HG03095 (cell line): ENCODE results near the gene PHLDB1.

Source experiments
- ATAC-seq: cut with Tn5 transposase; IDR thresholded peaks from one replicate; pipeline ENCODE4 v1.9.1; 2021; ENCODE audit warnings: moderate library complexity; ENCODE audit not compliant: unreplicated experiment

The PHLDB1 gene

DNA sequence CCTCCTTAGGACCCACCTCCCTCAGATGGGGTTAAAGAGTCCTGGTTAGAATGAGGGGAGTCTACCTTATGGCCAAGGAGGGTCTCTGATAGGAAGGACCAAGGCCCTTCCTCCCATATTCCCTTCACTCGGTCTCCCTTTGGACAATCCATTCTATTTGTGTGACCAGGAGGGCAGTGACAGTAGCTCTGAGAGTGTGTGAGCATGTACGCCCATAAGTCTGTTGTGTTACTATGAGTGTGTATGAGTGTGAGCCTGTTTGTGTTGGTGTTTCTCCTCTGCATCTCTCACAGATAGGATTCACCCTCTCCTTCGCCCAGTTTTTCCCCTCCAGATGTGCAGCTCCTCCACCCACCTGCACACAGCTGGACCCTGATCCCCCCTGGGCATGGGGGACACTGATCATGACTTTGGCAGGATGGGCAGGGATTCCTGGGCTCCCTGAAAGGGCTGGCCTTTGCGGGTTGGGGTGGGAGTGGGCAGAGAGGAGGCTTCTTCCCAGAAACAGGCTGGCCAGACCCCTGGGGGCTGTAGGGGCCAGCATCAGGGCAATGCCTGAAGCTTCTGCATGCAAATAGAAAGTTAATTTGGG, 14.5 kb downstream of the PHLDB1 start:
- ATAC-seq = no peak

DNA sequence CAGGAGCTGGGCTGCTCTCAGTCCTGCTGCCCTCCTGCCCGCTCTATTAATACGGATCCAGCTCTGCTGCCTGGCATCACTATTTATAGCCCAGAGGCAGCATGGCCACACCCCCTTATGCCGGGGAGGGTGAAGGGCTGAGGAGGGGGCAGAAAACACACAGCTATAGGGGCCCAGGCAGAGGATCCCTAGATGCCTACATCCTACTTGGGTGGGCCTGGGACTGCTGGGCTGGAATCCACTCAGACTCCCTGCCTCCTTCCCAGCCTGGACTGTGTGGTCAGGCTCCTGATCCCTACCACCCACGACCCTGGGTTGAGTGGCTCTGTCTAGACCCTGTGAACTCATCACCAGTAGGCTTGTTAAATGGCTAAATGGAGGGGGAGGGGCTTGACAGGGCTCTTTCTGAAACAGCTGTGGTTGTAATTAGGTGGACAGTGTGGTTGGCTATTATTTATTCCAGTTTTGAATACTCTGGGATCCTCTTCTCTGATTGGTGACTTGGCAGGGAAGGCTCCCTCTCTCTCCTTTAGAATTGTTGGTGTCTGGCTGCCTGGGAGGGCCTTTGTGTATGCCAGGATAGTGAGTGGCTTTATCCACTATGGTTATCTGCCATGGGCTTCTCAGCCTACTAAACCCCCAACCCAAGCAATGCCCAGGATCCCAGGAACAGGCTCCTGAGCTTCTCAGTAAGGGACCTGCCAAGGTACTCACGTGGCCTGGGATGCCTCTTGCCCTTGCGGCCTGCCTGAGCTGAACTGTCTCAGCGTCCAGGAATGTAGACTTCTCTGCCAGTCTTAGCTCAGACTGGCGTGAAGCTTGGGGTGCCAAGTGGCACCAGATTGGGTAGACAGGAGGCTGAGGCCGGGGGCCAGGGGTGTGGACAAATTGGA, 15.2 kb downstream of the PHLDB1 start:
- no peak for ATAC-seq

- ATAC-seq = no peak
These were observed 15.8 kb downstream of the PHLDB1 start for GRCh38 chr11:118623269-118623655.

GRCh38 chr11:118625036-118625690, 17.7 kb downstream of the PHLDB1 start:
- ATAC-seq = no peak

GRCh38 chr11:118625976-118626375, 18.6 kb downstream of the PHLDB1 start:
- ATAC-seq = no peak

DNA sequence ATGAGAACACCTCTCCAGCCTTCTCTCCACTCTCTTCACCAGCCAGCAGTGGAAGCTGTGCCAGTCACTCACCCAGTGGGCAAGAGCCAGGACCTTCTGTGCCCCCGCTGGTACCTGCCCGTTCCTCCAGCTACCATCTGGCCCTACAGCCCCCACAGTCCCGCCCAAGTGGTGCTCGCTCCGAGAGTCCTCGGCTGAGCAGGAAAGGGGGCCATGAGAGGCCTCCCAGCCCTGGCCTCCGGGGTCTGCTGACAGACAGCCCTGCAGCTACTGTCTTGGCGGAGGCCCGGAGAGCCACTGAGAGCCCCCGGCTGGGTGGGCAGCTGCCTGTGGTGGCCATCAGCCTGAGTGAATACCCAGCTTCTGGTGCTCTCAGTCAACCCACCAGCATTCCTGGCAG, 20.2 kb downstream of the PHLDB1 start:
- no peak for ATAC-seq

DNA sequence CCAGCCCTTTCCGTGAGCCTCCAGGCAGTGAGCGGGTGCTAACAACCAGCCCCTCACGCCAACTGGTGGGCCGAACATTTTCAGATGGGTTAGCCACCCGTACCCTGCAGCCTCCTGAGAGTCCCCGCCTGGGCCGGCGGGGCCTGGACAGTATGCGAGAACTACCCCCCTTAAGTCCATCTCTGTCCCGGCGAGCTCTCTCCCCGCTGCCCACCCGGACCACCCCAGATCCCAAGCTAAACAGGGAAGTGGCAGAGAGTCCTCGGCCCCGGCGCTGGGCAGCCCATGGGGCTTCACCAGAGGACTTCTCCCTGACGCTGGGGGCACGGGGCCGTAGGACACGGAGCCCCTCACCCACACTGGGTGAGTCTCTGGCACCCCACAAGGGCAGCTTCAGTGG, 20.6 kb downstream of the PHLDB1 start:
- no peak for ATAC-seq

DNA sequence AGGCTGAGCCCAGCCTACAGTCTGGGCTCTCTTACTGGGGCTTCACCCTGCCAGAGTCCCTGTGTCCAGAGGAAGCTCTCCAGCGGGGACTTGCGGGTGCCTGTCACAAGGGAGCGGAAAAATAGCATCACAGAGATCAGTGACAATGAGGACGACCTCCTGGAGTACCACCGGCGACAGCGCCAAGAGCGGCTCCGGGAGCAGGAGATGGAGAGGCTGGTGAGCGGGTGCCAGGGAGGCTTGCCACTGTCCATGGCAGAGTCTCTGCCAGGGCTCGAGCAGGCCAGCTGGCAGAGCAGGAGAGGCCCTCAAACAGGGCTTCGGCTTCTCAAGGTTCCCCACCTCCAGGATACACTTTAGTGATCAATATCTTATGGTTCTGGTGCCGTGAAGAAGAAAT, 21.0 kb downstream of the PHLDB1 start:
- no peak for ATAC-seq

DNA sequence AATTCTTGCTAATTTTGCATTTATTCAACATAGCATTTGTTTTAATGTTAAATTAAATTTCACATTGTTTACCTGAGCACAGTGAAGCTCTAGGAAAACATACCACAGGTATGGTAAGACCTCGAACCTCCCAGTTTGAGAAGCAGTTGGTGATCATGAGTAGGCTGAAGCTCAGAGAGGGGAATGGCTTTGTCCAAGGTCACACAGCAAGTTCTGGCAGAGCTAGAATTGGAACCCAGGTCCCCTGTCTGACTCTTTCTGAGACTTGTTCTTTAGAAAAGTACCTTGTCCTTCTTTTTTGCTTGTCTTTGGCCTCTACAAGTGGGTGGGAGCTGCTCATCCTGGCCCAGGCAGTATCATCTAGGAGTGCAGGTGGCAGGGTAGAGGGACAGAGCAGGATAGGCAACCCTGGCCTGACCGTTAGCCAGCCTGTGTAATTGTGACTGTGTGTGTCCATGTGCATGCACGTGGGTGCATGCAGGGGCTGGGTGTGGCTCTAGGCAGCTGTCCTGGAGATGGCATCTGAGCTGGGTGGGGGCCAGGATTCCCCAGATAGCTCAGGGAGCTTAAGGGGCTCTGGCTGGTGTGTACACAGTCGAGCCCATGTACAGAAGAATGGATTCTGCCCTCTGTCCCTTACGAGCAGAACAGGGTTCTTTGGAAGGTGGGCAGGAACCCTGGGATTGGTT, 21.6 kb downstream of the PHLDB1 start:
- no peak for ATAC-seq

DNA sequence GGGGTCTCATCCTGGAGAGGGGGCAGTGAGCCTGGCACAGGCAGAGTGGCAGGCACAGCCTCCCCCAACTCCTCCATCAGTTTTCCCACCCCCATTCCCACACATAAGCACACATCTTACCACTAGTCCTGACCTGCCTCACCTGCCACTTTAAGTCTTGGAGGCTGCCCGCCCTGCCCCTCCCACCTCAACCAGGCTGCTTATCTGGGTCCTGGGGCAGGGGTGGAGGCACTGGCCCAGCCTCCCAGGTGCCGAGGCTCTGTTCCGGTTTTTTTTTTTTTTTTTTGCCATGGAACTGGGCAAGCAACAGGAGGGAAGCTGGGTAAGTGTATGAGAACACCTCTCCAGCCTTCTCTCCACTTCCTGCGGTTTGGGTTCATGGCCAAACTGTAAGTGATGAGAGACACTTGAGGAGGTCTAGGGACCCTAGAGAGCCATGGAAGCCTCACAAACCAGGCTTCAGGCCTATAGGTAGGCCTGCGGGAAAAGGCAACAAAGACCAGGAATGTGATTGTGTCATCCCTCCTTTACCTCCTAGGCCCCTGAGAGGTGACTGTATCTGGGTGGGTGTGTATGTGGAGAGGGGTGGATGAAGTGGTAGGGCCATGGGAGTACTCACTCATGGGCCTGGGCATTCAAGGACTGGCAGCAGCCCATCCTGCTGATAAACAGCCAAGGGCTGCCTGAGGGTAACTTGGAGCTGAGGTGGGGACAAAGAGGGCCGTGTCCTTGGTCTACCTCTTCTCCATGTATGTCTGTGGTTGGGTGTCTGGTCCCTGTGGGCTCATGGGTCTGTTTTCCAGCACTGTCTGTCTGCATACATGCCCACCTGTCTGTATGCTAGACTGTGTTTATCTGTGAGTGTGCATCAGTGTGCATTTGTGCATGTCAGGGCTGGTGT, 22.6 kb downstream of the PHLDB1 start:
- no peak for ATAC-seq

DNA sequence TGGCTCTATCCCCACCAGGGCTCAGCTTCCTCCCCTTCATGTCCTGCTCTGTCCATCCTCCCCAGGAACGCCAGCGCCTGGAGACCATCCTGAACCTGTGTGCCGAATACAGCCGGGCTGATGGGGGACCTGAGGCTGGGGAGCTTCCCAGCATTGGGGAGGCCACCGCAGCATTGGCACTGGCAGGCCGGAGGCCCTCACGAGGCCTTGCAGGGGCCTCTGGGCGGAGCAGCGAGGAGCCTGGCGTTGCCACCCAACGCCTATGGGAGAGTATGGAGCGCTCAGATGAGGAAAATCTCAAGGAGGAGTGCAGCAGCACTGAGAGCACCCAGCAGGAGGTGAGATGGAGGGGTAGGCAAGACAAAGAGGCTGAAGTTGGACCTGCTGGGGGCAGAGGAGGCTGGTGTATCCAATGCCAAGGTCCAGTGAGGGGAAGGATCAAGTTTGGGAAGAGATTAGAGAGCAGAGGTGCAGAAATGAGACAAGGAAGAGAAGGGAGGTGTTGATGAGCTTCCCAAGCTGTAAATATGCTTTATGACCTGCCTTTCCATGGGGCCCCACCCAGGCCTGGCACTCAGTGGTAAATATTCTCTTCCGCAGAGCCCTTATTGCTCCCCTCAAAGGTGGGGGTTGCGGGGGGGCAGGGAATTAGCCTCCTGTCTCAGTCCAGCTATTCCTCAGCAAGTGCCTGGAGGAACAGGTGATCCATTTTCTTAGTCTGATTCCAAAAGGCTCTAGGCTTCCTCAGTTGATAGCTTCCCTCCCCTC, 23.9 kb downstream of the PHLDB1 start:
- ATAC-seq = no peak

- no peak for ATAC-seq
These were observed 25.3 kb downstream of the PHLDB1 start for GRCh38 chr11:118632577-118633318.

DNA sequence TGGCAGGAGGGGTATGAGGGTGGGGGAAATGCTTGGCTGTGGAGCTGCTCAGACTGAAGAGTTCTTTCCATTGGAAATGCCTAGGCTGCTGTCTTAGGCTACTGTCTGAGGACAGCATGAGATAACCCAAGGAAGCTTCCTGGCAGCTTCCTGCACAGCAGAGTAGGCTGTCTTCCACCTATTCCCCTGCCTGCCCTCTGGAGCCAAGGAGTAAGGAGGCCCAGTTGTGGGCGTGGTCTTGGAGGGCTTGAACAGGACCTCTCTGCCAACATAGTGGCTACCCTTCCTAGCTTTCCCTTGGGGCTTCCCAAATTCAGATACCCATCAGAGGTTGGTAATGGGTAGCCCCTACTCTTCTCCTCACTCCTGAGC, 25.9 kb downstream of the PHLDB1 start:
- ATAC-seq = no peak

- no peak for ATAC-seq
These were observed 26.6 kb downstream of the PHLDB1 start for GRCh38 chr11:118633979-118634378.

DNA sequence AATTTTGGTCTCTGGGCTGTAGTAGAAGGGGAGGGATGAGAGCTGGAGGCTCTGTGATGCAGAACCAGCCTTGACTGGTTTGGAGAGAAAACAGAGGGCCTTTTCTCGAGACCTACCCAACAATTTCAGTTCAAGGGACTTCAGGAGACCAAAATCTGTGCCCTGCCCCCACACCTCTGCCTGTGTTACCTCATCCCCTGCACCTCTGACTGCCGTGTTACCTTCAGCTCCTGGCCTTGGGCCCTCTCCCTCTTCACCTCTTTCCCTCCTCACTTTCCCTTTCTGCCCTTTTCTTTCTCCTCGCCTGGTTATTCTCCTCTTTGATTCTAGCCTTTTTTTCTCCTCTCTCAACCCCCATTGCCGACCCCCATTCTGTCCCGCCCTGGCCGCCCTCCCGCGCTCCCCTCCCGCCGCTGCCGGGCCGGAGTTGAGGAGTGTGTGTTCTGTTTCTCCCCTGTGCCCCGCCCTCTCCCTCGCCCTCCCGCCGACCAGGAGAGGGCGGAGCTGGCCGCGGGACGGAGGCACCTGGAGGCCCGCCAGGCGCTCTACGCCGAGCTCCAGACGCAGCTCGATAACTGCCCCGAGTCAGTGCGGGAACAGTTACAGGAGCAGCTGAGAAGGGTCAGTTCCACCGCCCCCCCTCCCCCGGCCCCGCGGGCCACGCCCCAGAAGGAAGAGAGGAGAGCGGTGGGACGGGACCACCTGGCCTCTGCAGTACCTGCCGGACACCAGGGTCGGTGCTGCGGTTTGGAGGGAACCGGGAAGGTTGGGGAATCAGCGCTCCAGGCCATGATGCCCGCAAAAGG, 27.2 kb downstream of the PHLDB1 start:
- ATAC-seq = no peak

GRCh38 chr11:118635237-118635591, 27.8 kb downstream of the PHLDB1 start:
- ATAC-seq = no peak

DNA sequence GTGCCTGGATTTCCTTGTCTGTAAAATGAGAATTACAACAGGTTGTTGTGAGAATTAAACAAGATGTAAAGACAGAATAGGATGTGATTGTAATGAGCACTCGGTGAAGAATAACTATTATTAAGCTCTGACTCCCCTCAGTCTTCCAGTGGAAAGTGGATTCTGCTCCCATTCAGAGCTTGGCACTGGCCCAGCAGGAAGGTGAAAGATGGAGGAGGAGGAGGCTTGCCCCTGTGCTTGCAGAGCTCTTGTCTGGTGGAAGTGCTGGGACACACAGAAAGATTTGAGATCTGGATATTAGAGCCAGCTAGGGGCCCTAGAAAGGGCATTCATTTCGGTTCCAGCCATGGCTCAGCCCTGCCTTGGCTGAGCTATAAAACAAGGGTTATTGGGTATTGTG, 28.2 kb downstream of the PHLDB1 start:
- ATAC-seq = no peak

DNA sequence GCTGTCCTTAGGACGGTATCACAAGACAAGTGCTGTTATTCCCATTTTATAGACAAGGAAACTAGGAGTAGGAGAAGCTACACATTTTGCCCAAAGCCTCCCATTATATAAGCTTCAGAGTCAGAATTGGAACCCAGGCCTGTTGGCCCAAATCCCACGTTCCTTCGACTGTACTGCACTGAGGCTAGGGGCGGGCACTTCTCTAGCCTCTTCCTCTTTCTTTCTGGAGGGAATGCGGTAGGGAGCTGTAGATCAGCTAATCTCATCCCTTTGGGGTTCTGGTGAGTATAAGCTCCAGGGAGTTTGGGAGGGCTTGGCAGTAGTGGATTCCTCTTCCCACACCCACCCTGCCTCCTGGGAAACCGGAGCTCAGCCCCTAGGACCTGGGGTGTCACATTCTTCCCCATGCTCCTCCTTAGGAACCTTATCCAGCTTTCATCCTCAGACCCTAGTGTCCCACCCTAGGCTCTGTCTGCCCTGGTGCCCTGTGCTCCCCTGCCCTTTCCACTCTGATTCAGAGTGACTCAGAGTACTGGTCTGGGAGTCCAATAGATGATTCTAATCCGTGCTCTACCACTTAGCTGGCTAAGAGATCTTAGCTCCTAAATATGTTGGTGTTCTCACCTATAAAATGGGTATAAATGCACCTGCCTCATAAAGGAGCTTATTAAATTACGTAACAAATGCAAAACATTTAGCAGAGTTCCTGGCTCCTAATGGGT, 29.3 kb downstream of the PHLDB1 start:
- no peak for ATAC-seq
